Effector memory CD8-positive, alpha-beta T cell (primary cell): ENCODE data around the gene DCLK2.

Experiments
- ATAC-seq: fragments of 150-1000 bp; cut with Tn5 transposase; replicated peaks from 2 replicates; pipeline ENCODE4 v1.10.0; 2021; ENCODE audit warnings: mild to moderate bottlenecking, moderate library complexity
- DNase-seq, 3 experiments: peaks; one replicate each; pipeline ENCODE4 v3.0.0; 2021
- H3K27ac Mint-ChIP-seq, 2 donors: one replicate each; pipeline ENCODE4 v1.8.0; 2022; ENCODE audit warnings: mild to moderate bottlenecking in 2 of 2, mixed read lengths in 2 of 2, moderate library complexity in 2 of 2
- H3K27me3 Mint-ChIP-seq, 2 donors: one replicate each; pipeline ENCODE4 v1.8.0; 2022; ENCODE audit warnings: mixed read lengths in 2 of 2
- H3K36me3 Mint-ChIP-seq: one replicate; pipeline ENCODE4 v1.8.0; 2022; ENCODE audit warnings: mild to moderate bottlenecking, moderate library complexity, mixed read lengths; ENCODE audit not compliant: insufficient read depth
- H3K4me1 Mint-ChIP-seq, 2 donors: one replicate each; pipeline ENCODE4 v1.8.0; 2022; ENCODE audit warnings: low read depth in 2 of 2, mixed read lengths in 2 of 2
- H3K4me3 Mint-ChIP-seq, 2 donors: one replicate each; pipeline ENCODE4 v1.8.0; 2022; ENCODE audit warnings: mild to moderate bottlenecking in 2 of 2, mixed read lengths in 2 of 2, moderate library complexity in 2 of 2
- H3K9me3 Mint-ChIP-seq, 2 donors: one replicate each; pipeline ENCODE4 v1.8.0; 2022; ENCODE audit warnings: mixed read lengths in 2 of 2

DCLK2 gene

GRCh38 chr4:150215601-150216000, 137.4 kb downstream of the DCLK2 start:
- Mint-ChIP-seq H3K27me3 (peaks cover 8 to 13% of the 10 kb centered on the region in 2 donors), H3K36me3 (no peaks in the 10 kb centered on the region), H3K9me3 (no peaks in the 10 kb centered on the region), H3K27ac (no peak overlapping the region), H3K4me1 (no peaks in the 10 kb centered on the region), H3K4me3 (no peak overlapping the region)
- no peak for DNase-seq
- no peak for ATAC-seq

GRCh38 chr4:150216726-150217125, 138.5 kb downstream of the DCLK2 start:
- Mint-ChIP-seq H3K4me1 (no peaks in the 10 kb centered on the region), H3K9me3 (no peaks in the 10 kb centered on the region), H3K27ac (no peak overlapping the region)

DNA sequence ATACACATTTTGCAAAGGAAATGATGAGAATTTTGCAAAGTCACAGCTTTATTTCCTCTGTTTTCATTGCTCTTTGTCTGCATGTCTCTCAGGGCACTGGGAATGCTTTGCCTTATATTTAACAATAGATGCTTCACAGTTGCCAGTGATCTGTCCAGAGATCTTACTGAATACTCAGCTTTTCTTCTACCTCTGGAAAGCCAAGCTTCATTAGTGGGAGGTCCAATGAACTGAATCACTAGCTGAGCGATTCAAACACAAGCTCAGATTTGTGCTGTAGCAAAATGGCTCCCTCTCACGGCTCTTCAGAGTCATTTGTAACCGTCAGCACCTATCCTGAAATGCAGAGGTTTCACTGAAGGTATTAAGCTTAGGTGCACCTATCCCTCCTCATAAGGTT, 138.9 kb downstream of the DCLK2 start:
- ATAC-seq (no peak), DNase-seq (no peak)
- H3K27ac Mint-ChIP-seq = no peak overlapping the region
- no peaks in the 10 kb centered on the region for H3K36me3 Mint-ChIP-seq
- no peaks in the 10 kb centered on the region for H3K4me1 Mint-ChIP-seq
- H3K27me3 Mint-ChIP-seq = peaks cover 9% of the 10 kb centered on the region in 2 donors
- H3K9me3 Mint-ChIP-seq = no peaks in the 10 kb centered on the region
- H3K4me3 Mint-ChIP-seq = no peak overlapping the region

More at GRCh38 chr4:150216726-150217125, 138.5 kb downstream of the DCLK2 start:
- Mint-ChIP-seq H3K36me3 (no peaks in the 10 kb centered on the region), H3K27me3 (peaks cover 9 to 13% of the 10 kb centered on the region in 2 donors), H3K4me3 (no peak overlapping the region)
- ATAC-seq = no peak
- no peak for DNase-seq

DNA sequence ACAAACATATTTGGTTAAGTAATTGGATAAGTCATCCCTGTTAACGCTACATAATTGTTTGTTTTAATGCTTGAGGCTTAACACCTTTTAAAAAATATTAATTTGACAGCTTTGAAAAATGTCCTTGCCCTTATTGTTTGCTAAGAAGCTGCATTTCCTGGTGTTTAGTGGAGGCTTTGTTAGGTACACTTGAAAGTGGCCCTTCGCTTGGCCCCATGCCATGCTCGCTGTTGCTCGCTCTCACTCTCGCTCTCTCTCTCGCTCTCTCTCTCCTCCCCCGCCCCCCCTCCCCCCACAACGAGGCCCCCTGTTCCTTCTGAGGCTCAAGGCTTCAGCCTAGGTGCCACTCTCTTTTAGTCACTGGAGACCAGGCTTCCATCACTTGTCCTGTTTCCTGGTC, 139.6 kb downstream of the DCLK2 start:
- Mint-ChIP-seq H3K36me3 (no peaks in the 10 kb centered on the region), H3K9me3 (no peaks in the 10 kb centered on the region), H3K27me3 (peaks cover 9% of the 10 kb centered on the region in 2 donors), H3K4me3 (no peak overlapping the region), H3K27ac (no peak overlapping the region), H3K4me1 (no peaks in the 10 kb centered on the region)
- ATAC-seq (no peak), DNase-seq (no peak)

GRCh38 chr4:150218447-150218846, 140.2 kb downstream of the DCLK2 start:
- Mint-ChIP-seq H3K4me3 (no peak overlapping the region), H3K4me1 (no peaks in the 10 kb centered on the region), H3K27me3 (peaks cover 9% of the 10 kb centered on the region in 2 donors), H3K9me3 (no peaks in the 10 kb centered on the region), H3K27ac (no peak overlapping the region), H3K36me3 (no peaks in the 10 kb centered on the region)
- DNase-seq = no peak
- no peak for ATAC-seq

DNA sequence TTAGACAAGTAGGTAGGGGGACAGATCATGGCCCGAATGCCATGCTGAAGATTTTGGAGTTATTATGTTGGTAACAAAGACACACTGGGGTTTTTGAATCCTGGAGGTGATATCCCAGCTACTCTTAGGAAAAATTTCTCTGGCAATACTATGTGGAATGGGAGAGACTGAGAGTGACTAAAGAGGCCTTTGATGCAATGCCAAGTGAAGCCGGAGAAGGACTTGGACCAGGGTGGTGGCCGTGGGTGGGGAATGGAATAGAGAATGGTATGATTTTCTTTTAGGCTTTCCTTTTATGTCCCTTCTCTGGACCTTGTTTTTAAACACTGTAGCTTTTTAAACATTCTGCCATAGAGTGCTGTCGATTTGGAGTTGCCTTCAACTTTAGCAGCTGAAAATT, 141.6 kb downstream of the DCLK2 start:
- DNase-seq = no peak
- H3K4me3 Mint-ChIP-seq = no peak overlapping the region

DNA sequence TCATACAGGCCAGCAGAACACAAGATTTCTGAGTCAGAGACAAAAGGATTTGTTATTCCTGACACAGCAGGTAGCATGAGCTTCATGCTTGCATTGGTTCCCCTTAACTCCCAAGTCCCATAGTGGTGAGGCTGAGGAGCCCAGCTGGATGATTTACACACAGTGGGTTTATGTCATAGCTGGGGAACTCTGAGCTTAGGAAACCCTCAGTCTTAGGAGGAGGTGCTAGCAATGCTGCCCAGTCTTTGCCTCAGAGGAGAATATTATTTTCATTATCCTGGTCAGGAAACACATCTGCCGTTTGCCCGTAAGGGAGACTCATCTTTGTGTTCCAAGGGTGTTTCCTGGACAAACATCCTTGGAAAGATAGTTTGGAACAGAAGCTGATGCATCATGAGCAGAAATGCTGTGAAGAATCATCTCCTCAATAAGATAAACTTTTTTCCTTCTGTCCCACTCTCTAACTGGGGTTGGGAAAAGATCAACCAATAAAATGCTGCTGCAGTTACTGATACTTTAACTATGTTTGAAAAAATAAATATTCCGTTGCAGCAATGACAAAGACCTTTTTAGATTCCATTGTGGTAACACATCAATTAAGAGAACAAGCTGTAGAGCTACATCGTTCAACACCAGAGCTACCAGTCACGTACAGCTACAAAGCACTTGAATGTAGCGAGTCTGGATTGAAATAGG, 146.8 kb downstream of the DCLK2 start:
- DNase-seq (no peak), ATAC-seq (no peak)
- H3K9me3 Mint-ChIP-seq = no peaks in the 10 kb centered on the region
- H3K27me3 Mint-ChIP-seq = peaks cover 29 to 33% of the 10 kb centered on the region in 2 donors
- H3K4me1 Mint-ChIP-seq = no peaks in the 10 kb centered on the region
- H3K36me3 Mint-ChIP-seq = no peaks in the 10 kb centered on the region
- no peak overlapping the region for H3K27ac Mint-ChIP-seq
- no peak overlapping the region for H3K4me3 Mint-ChIP-seq

More for the DNA sequence above, 141.6 kb downstream of the DCLK2 start:
- ATAC-seq = no peak
- no peak overlapping the region for H3K27ac Mint-ChIP-seq
- no peaks in the 10 kb centered on the region for H3K36me3 Mint-ChIP-seq
- H3K9me3 Mint-ChIP-seq = no peaks in the 10 kb centered on the region
- H3K27me3 Mint-ChIP-seq = peaks cover 9% of the 10 kb centered on the region in 2 donors
- H3K4me1 Mint-ChIP-seq = no peaks in the 10 kb centered on the region

GRCh38 chr4:150229520-150229919, 151.3 kb downstream of the DCLK2 start:
- Mint-ChIP-seq H3K4me3 (no peak overlapping the region), H3K4me1 (no peaks in the 10 kb centered on the region), H3K27me3 (peaks cover 40 to 51% of the 10 kb centered on the region in 2 donors), H3K9me3 (no peaks in the 10 kb centered on the region), H3K36me3 (no peaks in the 10 kb centered on the region), H3K27ac (no peak overlapping the region)
- DNase-seq = no peak
- ATAC-seq = no peak

DNA sequence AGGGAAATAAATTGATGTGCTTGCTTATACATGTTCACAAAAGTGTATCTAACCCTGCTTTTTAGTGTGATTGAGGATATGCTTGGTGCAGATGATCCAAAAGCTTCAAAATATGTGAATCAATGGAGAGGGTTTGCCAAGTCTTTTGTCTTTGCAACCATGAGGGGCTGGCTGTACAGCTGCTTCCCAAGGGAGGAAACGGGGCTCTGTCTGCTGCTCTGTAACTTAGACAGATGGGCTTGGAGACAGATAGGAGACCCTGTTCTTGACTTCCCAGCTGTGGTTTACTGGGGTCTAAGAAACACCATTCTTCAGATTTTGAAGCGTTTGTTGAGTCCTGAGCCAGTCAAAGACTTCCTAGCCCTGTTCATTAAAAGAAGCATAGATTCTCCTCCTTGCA, 152.3 kb downstream of the DCLK2 start:
- DNase-seq (no peak), ATAC-seq (no peak)
- Mint-ChIP-seq H3K9me3 (no peaks in the 10 kb centered on the region), H3K4me3 (no peak overlapping the region), H3K27ac (no peak overlapping the region), H3K4me1 (no peaks in the 10 kb centered on the region), H3K27me3 (peaks cover 50 to 61% of the 10 kb centered on the region in 2 donors), H3K36me3 (peaks cover 4% of the 10 kb centered on the region)

GRCh38 chr4:150231107-150231770, 153.0 kb downstream of the DCLK2 start:
- Mint-ChIP-seq H3K4me3 (no peak overlapping the region), H3K9me3 (no peaks in the 10 kb centered on the region), H3K27me3 (peaks cover 55 to 57% of the 10 kb centered on the region in 2 donors), H3K4me1 (no peaks in the 10 kb centered on the region), H3K36me3 (peaks cover 4% of the 10 kb centered on the region), H3K27ac (no peak overlapping the region)
- DNase-seq (no peak), ATAC-seq (no peak)

DNA sequence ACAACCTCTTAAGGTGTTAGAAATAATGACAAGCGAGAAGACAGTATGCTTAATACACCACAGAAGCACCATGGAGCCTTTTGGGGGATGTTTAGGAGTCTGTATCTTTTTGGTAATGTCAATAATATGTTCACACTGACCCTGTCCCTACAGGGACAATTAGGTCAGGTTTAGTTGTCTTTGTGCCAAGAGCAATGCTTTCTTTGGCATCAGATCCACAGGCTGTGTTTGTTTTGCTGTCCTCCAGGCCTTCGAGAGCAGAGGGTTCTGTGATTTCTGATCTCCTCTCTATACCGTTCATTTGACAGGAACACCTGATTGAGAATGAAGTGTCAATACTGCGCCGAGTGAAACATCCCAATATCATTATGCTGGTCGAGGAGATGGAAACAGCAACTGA, 153.8 kb downstream of the DCLK2 start:
- Mint-ChIP-seq H3K27ac (no peak overlapping the region), H3K9me3 (no peaks in the 10 kb centered on the region), H3K4me1 (no peaks in the 10 kb centered on the region), H3K36me3 (peaks cover 4% of the 10 kb centered on the region), H3K4me3 (no peak overlapping the region), H3K27me3 (peaks cover 53 to 57% of the 10 kb centered on the region in 2 donors)
- ATAC-seq (no peak), DNase-seq (no peak)

DNA sequence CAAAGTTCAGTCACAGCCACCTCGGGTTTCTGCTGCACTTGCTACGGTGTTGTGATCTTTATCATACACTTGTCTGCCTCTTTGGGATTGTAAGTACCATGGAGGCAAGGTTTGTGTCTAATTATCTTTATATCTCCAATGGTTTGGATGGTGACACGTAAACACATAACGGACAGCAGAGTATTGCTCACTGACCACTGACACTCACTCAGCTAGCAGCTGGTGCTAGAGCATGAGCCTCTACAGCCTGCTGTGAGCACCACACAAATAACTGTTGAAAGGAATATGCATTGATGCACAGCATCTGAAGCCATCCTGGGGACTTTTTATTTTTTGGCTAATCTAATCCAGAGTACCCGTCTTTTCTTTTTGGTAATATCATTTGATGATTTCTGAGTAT, 156.0 kb downstream of the DCLK2 start:
- Mint-ChIP-seq H3K9me3 (no peaks in the 10 kb centered on the region), H3K27ac (no peak overlapping the region), H3K4me3 (no peak overlapping the region), H3K36me3 (peaks cover 4% of the 10 kb centered on the region), H3K27me3 (peaks cover 48 to 51% of the 10 kb centered on the region in 2 donors), H3K4me1 (no peaks in the 10 kb centered on the region)
- ATAC-seq (no peak), DNase-seq (no peak)

DNA sequence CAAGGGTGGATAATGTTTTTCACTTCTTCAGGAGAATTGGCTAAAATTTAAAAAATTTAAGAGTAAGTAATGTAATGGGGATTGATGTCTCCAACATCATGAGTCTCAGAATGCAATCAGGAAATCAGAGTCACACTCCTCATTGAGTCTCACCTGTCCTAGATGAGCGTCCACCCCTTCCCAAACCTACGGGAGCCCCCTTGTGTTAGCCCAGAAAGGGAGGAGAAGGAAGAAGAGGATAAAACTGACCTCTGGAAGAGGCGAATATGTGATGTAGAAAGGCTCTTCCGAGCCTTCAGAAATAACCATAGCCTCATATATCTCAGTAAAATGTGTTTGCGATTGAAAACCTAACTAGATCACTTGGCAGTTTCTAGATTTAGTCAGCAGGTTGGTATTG, 157.1 kb downstream of the DCLK2 start:
- DNase-seq (no peak), ATAC-seq (no peak)
- Mint-ChIP-seq H3K36me3 (peaks cover 4% of the 10 kb centered on the region), H3K27ac (no peak overlapping the region), H3K4me3 (no peak overlapping the region), H3K4me1 (no peaks in the 10 kb centered on the region), H3K9me3 (no peaks in the 10 kb centered on the region), H3K27me3 (peaks cover 52% of the 10 kb centered on the region in 2 donors)

- no peak for DNase-seq
- no peak overlapping the region for H3K4me3 Mint-ChIP-seq
- no peak for ATAC-seq
- no peak overlapping the region for H3K27ac Mint-ChIP-seq
- H3K9me3 Mint-ChIP-seq = no peaks in the 10 kb centered on the region
- H3K4me1 Mint-ChIP-seq = no peaks in the 10 kb centered on the region
- peaks cover 49 to 52% of the 10 kb centered on the region in 2 donors for H3K27me3 Mint-ChIP-seq
- H3K36me3 Mint-ChIP-seq = peaks cover 4% of the 10 kb centered on the region
Observed at GRCh38 chr4:150235808-150236271, 157.6 kb downstream of the DCLK2 start.
